VCaP (cell line): ENCODE data around the gene ZEB2.

Source experiments
- H3K27ac ChIP-seq: fragments of 450-650 bp; 2 replicates; pipeline ENCODE4 v1.5.1; 2017
- CTCF ChIP-seq: fragments of 450-650 bp; conservative IDR thresholded peaks from 2 replicates; pipeline ENCODE4 v1.5.1; 2017; ENCODE audit warnings: mild to moderate bottlenecking, moderate library complexity

ZEB2 gene

DNA sequence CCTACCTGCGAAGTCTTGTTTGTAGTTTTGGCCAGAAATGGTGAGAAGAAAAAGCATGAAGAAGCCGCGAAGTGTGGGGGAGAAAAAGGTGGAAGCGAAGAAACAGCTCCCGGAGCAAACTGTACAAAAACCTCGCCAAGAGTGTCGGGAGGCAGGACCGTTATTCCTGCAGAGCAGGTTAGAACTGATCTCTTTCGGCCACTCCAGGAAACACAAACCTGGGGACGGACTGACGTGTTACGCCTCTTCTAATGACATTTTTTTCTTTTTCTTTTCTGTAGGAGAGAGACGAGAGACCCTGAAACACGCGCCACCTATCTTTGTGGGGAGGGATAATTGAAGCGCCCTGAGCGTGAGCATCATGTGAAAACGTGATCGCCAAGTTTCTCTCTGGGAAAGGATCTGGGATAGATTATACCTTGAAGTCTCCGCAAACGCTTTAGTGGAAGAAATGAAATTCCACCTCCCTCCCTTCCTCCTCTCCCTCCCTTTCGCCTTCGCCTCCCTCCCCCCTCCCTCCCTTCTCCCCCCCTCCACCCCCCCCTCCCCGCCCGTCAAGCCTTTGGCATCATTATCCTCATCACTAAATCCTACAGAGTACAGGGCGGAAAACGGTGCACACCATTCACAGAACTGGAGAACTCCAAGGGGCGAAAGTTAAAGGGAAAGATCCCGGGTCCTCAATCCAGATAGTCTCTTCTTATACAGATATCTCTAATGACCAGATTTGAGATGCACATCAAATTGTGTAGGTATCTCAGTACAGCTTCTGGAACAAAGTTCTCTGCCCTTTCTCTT lies at the start of gene ZEB2:
Gene ZEB2, minus strand, starts transcription at position 186 of the 798 bp plus-strand sequence. CDS start 2,769 bp downstream, outside the sequence.
- no peak within 1 kb of the TSS for H3K27ac ChIP-seq

DNA sequence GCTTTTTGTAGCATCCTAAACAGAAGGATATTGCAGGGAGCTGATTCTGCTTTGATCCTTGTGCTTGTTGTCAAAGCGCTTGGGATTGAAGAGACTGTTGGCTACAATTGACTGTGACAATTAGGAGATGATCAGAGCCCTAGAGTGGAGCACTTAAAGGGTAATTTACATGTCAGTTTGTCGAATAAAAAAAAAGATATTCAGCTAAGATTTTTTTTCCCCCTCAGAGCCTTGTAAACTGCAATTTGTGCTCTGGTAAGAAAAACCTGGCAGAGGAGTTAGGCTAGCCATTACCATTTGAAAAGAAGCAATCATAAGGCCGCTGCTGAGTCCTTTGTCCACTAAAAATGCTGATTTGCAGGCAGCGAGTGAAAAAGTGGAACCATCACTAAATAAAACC lies 47.8 kb upstream of the ZEB2 start:
- no peak overlapping the region for H3K27ac ChIP-seq
- TF ChIP-seq CTCF: no peak

More for the DNA sequence above, at the start of gene ZEB2:
- TF ChIP-seq CTCF: no peak

DNA sequence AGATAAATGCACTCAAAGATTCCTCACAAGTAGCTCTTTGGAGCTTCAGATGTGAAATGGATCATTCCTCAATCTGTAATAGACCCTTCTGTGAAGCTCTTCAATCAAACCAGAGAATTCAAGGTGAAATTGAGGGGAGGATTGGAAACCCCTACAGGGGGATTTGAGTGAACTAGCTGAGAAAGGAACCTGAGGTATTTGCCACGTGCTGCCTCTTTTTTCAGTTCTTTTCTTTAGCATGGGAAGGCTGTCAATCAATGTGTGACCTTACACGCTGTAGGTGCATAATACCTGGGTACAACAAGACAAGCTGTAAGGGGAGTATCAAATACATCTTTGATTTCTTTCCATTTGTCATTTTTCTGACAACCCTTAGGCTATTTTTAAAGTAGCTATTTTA lies 46.5 kb upstream of the ZEB2 start:
- no peak overlapping the region for H3K27ac ChIP-seq
- TF ChIP-seq CTCF: no peak

- no peak overlapping the region for H3K27ac ChIP-seq
- TF ChIP-seq CTCF: no peak
These were observed 40.3 kb upstream of the ZEB2 start for GRCh38 chr2:144560251-144560650.

DNA sequence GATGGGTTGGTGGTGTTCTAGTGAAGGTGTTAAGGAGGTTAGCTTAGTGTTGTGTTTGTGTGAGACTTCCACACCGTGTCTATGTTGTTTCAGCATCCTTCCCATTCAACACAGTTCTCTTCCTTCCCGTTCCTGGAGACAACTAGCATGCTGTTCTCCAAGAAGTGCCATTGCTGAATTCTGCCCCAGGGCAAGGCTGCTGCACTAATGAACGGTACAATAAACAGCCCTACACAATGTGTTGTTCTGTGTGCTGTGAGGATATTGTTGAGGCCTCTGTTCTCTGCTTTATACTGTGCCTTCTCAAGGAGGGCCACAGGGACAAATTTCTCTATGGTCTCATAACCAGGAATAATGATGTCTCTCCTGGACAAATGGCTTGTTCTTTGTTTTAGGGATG lies 39.8 kb upstream of the ZEB2 start:
- H3K27ac ChIP-seq: no peak overlapping the region
- no peak for TF ChIP-seq CTCF

GRCh38 chr2:144559242-144559641 lies 39.3 kb upstream of the ZEB2 start:
- TF ChIP-seq CTCF: no peak
- no peak overlapping the region for H3K27ac ChIP-seq

- TF ChIP-seq CTCF: no peak
- no peak overlapping the region for H3K27ac ChIP-seq
These were observed 34.7 kb upstream of the ZEB2 start for GRCh38 chr2:144554492-144555210.
